Trophoblast cell (in vitro differentiated cells and primary cell): ENCODE results near the gene SAT1.

Source experiments
- DNase-seq, 2 donors: peaks; one replicate each; pipeline ENCODE4 v3.0.0-alpha.2; 2016
- H2AFZ ChIP-seq: 2 replicates; pipeline ENCODE4 v1.6.1; 2013; ENCODE audit warnings: low read length, moderate library complexity, mild to moderate bottlenecking; ENCODE audit not compliant: insufficient read depth, poor library complexity
- H2AK5ac ChIP-seq: 2 replicates; pipeline ENCODE4 v1.6.1; 2013; ENCODE audit warnings: mild to moderate bottlenecking, low read length
- H2BK120ac ChIP-seq: 2 replicates; pipeline ENCODE4 v1.6.1; 2013; ENCODE audit warnings: low read length, mild to moderate bottlenecking, moderate library complexity; ENCODE audit not compliant: insufficient read depth, poor library complexity
- H2BK12ac ChIP-seq: 2 replicates; pipeline ENCODE4 v1.6.1; 2013; ENCODE audit warnings: mild to moderate bottlenecking, low read length, moderate library complexity
- H2BK5ac ChIP-seq: 2 replicates; pipeline ENCODE4 v1.6.1; 2013; ENCODE audit warnings: low read length, low read depth, moderate library complexity, mild to moderate bottlenecking; ENCODE audit not compliant: poor library complexity
- H3K14ac ChIP-seq: 2 replicates; pipeline ENCODE4 v1.6.1; 2013; ENCODE audit warnings: mild to moderate bottlenecking, low read length
- H3K18ac ChIP-seq: 2 replicates; pipeline ENCODE4 v1.6.1; 2013; ENCODE audit warnings: mild to moderate bottlenecking, low read length
- H3K23ac ChIP-seq: 2 replicates; pipeline ENCODE4 v1.6.1; 2013; ENCODE audit warnings: low read length
- H3K27ac ChIP-seq: 2 replicates; pipeline ENCODE4 v1.5.1; 2013; ENCODE audit warnings: low read depth, mild to moderate bottlenecking, inconsistent platforms, low read length, moderate library complexity
- H3K27me3 ChIP-seq: 2 replicates; pipeline ENCODE4 v1.6.1; 2013; ENCODE audit warnings: inconsistent platforms, mild to moderate bottlenecking, low read length, moderate library complexity; ENCODE audit not compliant: insufficient read depth
- H3K36me3 ChIP-seq, 2 experiments: 1 replicate in 1 of 2; 2 replicates in 1 of 2; pipeline ENCODE4 v1.6.1; 2013; ENCODE audit warnings: low read length in 2 of 2, mild to moderate bottlenecking in 2 of 2, moderate library complexity in 1 of 2; ENCODE audit not compliant: insufficient read depth in 2 of 2, control insufficient read depth in 1 of 2
- H3K4ac ChIP-seq: 2 replicates; pipeline ENCODE4 v1.6.1; 2013; ENCODE audit warnings: low read depth, mild to moderate bottlenecking, low read length, moderate library complexity
- H3K4me1 ChIP-seq, 2 experiments: 1 replicate in 1 of 2; 2 replicates in 1 of 2; pipeline ENCODE4 v1.6.1; 2013; ENCODE audit warnings: low read length in 2 of 2, mild to moderate bottlenecking in 2 of 2, moderate library complexity in 1 of 2; ENCODE audit not compliant: insufficient read depth in 2 of 2, control insufficient read depth in 1 of 2
- H3K4me2 ChIP-seq: 2 replicates; pipeline ENCODE4 v1.6.1; 2013; ENCODE audit warnings: inconsistent platforms, mild to moderate bottlenecking, low read length, moderate library complexity
- H3K4me3 ChIP-seq: 2 replicates; pipeline ENCODE4 v1.5.1; 2013; ENCODE audit warnings: mild to moderate bottlenecking, low read depth, low read length, inconsistent platforms
- H3K79me1 ChIP-seq: one replicate; pipeline ENCODE4 v1.6.1; 2013; ENCODE audit warnings: low read length
- H3K79me2 ChIP-seq: 2 replicates; pipeline ENCODE4 v1.6.1; 2013; ENCODE audit warnings: low read length, mild to moderate bottlenecking; ENCODE audit not compliant: control insufficient read depth, insufficient read depth, poor library complexity
- H3K9ac ChIP-seq: 2 replicates; pipeline ENCODE4 v1.6.1; 2013; ENCODE audit warnings: mild to moderate bottlenecking, low read length
- H3K9me3 ChIP-seq: 2 replicates; pipeline ENCODE4 v1.6.1; 2013; ENCODE audit warnings: low read depth, mild to moderate bottlenecking, control low read depth, inconsistent platforms, low read length; ENCODE audit not compliant: insufficient read depth
- H4K12ac ChIP-seq: 2 replicates; pipeline ENCODE4 v1.6.1; 2013; ENCODE audit warnings: low read depth, mild to moderate bottlenecking, low read length, moderate library complexity
- H4K8ac ChIP-seq: 2 replicates; pipeline ENCODE4 v1.6.1; 2013; ENCODE audit warnings: low read depth, mild to moderate bottlenecking, low read length, moderate library complexity
- H4K91ac ChIP-seq: one replicate; pipeline ENCODE4 v1.6.1; 2013; ENCODE audit warnings: low read depth, mild to moderate bottlenecking, low read length, moderate library complexity
- WGBS: extraction: QIAGEN DNeasy Blood & Tissue Kit; methylation state at CpG from one replicate; pipeline ENCODE4 v1.1.7; 2013; ENCODE audit warnings: missing lambda C conversion rate; ENCODE audit not compliant: insufficient read length, insufficient coverage; ENCODE audit errors: extremely low coverage; 5-methylcytosine and 5-hydroxymethylcytosine counted together

SAT1 gene

GRCh38 chrX:23820235-23820782, 37.3 kb downstream of the SAT1 start:
- no peak overlapping the region for H2BK120ac ChIP-seq
- H4K91ac ChIP-seq, result no peak overlapping the region
- no peak overlapping the region for H3K27ac ChIP-seq
- no peaks in the 10 kb centered on the region for H3K79me2 ChIP-seq
- peak in 1 of 2 donors; percentile 57 for DNase-seq
- no peak overlapping the region for H3K23ac ChIP-seq
- no peak overlapping the region for H4K8ac ChIP-seq
- no peak overlapping the region for H2AFZ ChIP-seq
- no peak overlapping the region for H2BK12ac ChIP-seq
- H3K36me3 ChIP-seq, result no peaks in the 10 kb centered on the region
- H2BK5ac ChIP-seq, result no peak overlapping the region
- WGBS, result no CpG with 5 or more reads among the region's 6 CpGs
- no peaks in the 10 kb centered on the region for H3K4me1 ChIP-seq
- H4K12ac ChIP-seq, result no peak overlapping the region
- H3K4me2 ChIP-seq, result no peak overlapping the region
- no peak overlapping the region for H3K14ac ChIP-seq
- H3K9me3 ChIP-seq, result no peaks in the 10 kb centered on the region
- H3K79me1 ChIP-seq, result no peaks in the 10 kb centered on the region
- H3K9ac ChIP-seq, result no peak overlapping the region
- no peak overlapping the region for H3K18ac ChIP-seq
- no peak overlapping the region for H2AK5ac ChIP-seq
- no peaks in the 10 kb centered on the region for H3K27me3 ChIP-seq
- no peak overlapping the region for H3K4ac ChIP-seq
- H3K4me3 ChIP-seq, result no peak overlapping the region

- H3K18ac ChIP-seq, result no peak overlapping the region
- no peak overlapping the region for H3K23ac ChIP-seq
- no peak overlapping the region for H3K9ac ChIP-seq
- H3K79me2 ChIP-seq, result no peaks in the 10 kb centered on the region
- DNase-seq, result no peak
- H3K4me1 ChIP-seq, result no peaks in the 10 kb centered on the region
- no peak overlapping the region for H4K12ac ChIP-seq
- H2BK5ac ChIP-seq, result no peak overlapping the region
- no peak overlapping the region for H3K4ac ChIP-seq
- H3K4me2 ChIP-seq, result no peak overlapping the region
- no peaks in the 10 kb centered on the region for H3K9me3 ChIP-seq
- no peak overlapping the region for H2AK5ac ChIP-seq
- no peaks in the 10 kb centered on the region for H3K27me3 ChIP-seq
- H2AFZ ChIP-seq, result no peak overlapping the region
- H3K27ac ChIP-seq, result no peak overlapping the region
- H3K14ac ChIP-seq, result no peak overlapping the region
- no CpG with 5 or more reads among the region's 2 CpGs for WGBS
- no peak overlapping the region for H3K4me3 ChIP-seq
- H2BK12ac ChIP-seq, result no peak overlapping the region
- H3K79me1 ChIP-seq, result no peaks in the 10 kb centered on the region
- H4K8ac ChIP-seq, result no peak overlapping the region
- H2BK120ac ChIP-seq, result no peak overlapping the region
- H3K36me3 ChIP-seq, result no peaks in the 10 kb centered on the region
- no peak overlapping the region for H4K91ac ChIP-seq
These were observed 38.9 kb downstream of the SAT1 start for GRCh38 chrX:23821847-23822246.

- H3K4ac ChIP-seq, result no peak overlapping the region
- no peak overlapping the region for H4K8ac ChIP-seq
- no peaks in the 10 kb centered on the region for H3K27me3 ChIP-seq
- no peak overlapping the region for H3K9ac ChIP-seq
- H3K4me3 ChIP-seq, result no peak overlapping the region
- no peaks in the 10 kb centered on the region for H3K9me3 ChIP-seq
- H4K91ac ChIP-seq, result no peak overlapping the region
- H3K18ac ChIP-seq, result no peak overlapping the region
- no peak overlapping the region for H3K23ac ChIP-seq
- H3K14ac ChIP-seq, result no peak overlapping the region
- H2AK5ac ChIP-seq, result no peak overlapping the region
- DNase-seq, result no peak
- no peaks in the 10 kb centered on the region for H3K79me1 ChIP-seq
- no peak overlapping the region for H2BK5ac ChIP-seq
- H3K4me2 ChIP-seq, result no peak overlapping the region
- H3K79me2 ChIP-seq, result no peaks in the 10 kb centered on the region
- H2BK120ac ChIP-seq, result no peak overlapping the region
- no CpG with 5 or more reads among the region's 3 CpGs for WGBS
- H3K4me1 ChIP-seq, result no peaks in the 10 kb centered on the region
- H3K27ac ChIP-seq, result no peak overlapping the region
- H4K12ac ChIP-seq, result no peak overlapping the region
- H3K36me3 ChIP-seq, result no peaks in the 10 kb centered on the region
- no peak overlapping the region for H2BK12ac ChIP-seq
- H2AFZ ChIP-seq, result no peak overlapping the region
These were observed 39.4 kb downstream of the SAT1 start for GRCh38 chrX:23822397-23822796.

GRCh38 chrX:23822841-23823240, 39.9 kb downstream of the SAT1 start:
- no peak overlapping the region for H2BK12ac ChIP-seq
- no peak overlapping the region for H4K8ac ChIP-seq
- no peak for DNase-seq
- no peak overlapping the region for H2BK120ac ChIP-seq
- no peak overlapping the region for H3K23ac ChIP-seq
- no peak overlapping the region for H3K27ac ChIP-seq
- H3K79me2 ChIP-seq, result no peaks in the 10 kb centered on the region
- H3K9ac ChIP-seq, result no peak overlapping the region
- no peak overlapping the region for H4K91ac ChIP-seq
- H3K27me3 ChIP-seq, result no peaks in the 10 kb centered on the region
- no peak overlapping the region for H2BK5ac ChIP-seq
- H3K4me3 ChIP-seq, result no peak overlapping the region
- WGBS, result no CpG with 5 or more reads among the region's 6 CpGs
- H3K9me3 ChIP-seq, result no peaks in the 10 kb centered on the region
- H3K36me3 ChIP-seq, result no peaks in the 10 kb centered on the region
- no peak overlapping the region for H3K18ac ChIP-seq
- H2AFZ ChIP-seq, result no peak overlapping the region
- H4K12ac ChIP-seq, result no peak overlapping the region
- H3K4me2 ChIP-seq, result no peak overlapping the region
- no peaks in the 10 kb centered on the region for H3K4me1 ChIP-seq
- no peak overlapping the region for H3K4ac ChIP-seq
- H3K79me1 ChIP-seq, result no peaks in the 10 kb centered on the region
- H2AK5ac ChIP-seq, result no peak overlapping the region
- no peak overlapping the region for H3K14ac ChIP-seq
